HCT116 (cell line): Measurements from ENCODE around the gene NSFL1C. TPM values are rescaled to one million over a fixed set of nuclear protein-coding genes. Genes with fewer than 3 reads are reported as not detected.

ENCODE experiments used
- ATAC-seq: fragments of 200-7000 bp; cut with Tn5 transposase; 2 replicates; pipeline ENCODE4 v1.9.1; 2020; ENCODE audit warnings: mild to moderate bottlenecking, moderate library complexity
- BruUV-seq: library from RNA; stranded (reverse); fragments of 400-500 nt; replicated peaks from 2 replicates; lab custom pipeline; 2021; lab: Mats Ljungman, UMichigan
- CTCF ChIA-PET: fragments of 300-600 bp; sonication (Branson Sonifier 250); formaldehyde crosslinking; loops from one replicate; lab custom pipeline; 2021; ENCODE audit warnings: antibody characterized with exemption; lab: Charles Lee
- POLR2A ChIA-PET: fragments of 300-600, 350-600 bp; sonication (Branson Sonifier 250); formaldehyde crosslinking; loops from one replicate; lab custom pipeline; 2021; ENCODE audit warnings: antibody characterized with exemption; lab: Charles Lee
- RAD21 ChIA-PET, 2 experiments: fragments of 300-600 bp; sonication (Branson Sonifier 250); formaldehyde crosslinking; loops; one replicate each; lab custom pipeline; 2023; ENCODE audit warnings: low total read pairs in 2 of 2; ENCODE audit not compliant: uncharacterized antibody in 2 of 2, unreplicated experiment in 2 of 2, low non-redundant PET in 1 of 2; lab: Charles Lee
- DNase-seq: peaks from one replicate; pipeline ENCODE4 v3.0.0-alpha.2; 2010; ENCODE audit warnings: low read depth, low spot score
- H2AFZ ChIP-seq: fragments of 200-600 bp; shearing (Covaris generic), sonication (generic); 2 replicates; pipeline ENCODE4 v1.6.1; 2017; ENCODE audit warnings: low read depth, mixed run types, mixed read lengths, antibody characterized with exemption, low read length; ENCODE audit not compliant: poor library complexity, severe bottlenecking
- H3K27ac ChIP-seq: 2 replicates; pipeline ENCODE4 v1.5.1; 2012; ENCODE audit warnings: low read depth, low read length
- H3K27me3 ChIP-seq: fragments of 200-600 bp; sonication (generic); 2 replicates; pipeline ENCODE4 v1.6.1; 2016; ENCODE audit warnings: mixed run types, low read length, mixed read lengths; ENCODE audit not compliant: insufficient read depth
- H3K36me3 ChIP-seq, 2 experiments: fragments of 200-500 bp in 1 of 2; fragments of 200-600 bp in 1 of 2; sonication (Bioruptor generic) in 1 of 2; sonication (generic) in 1 of 2; 2 replicates each; pipeline versions ENCODE4 v1.5.1 to v1.6.1; 2014 to 2016; ENCODE audit warnings: low read length in 2 of 2, inconsistent platforms in 1 of 2, mixed read lengths in 1 of 2, mixed run types in 1 of 2; ENCODE audit not compliant: insufficient read depth in 2 of 2, control insufficient read depth in 1 of 2
- H3K4me1 ChIP-seq, 2 experiments: fragments of 200-600 bp in 1 of 2; sonication (generic) in 1 of 2; 2 replicates each; pipeline versions ENCODE4 v1.5.1 to v1.6.1; 2012 to 2017; ENCODE audit warnings: low read length in 2 of 2, inconsistent platforms in 1 of 2, mild to moderate bottlenecking in 1 of 2, mixed read lengths in 1 of 2, mixed run types in 1 of 2, moderate library complexity in 1 of 2; ENCODE audit not compliant: insufficient read depth in 2 of 2, control insufficient read depth in 1 of 2
- H3K4me2 ChIP-seq: fragments of 200-600 bp; sonication (generic); 2 replicates; pipeline ENCODE4 v1.6.1; 2017; ENCODE audit warnings: mixed run types, low read length, mixed read lengths
- H3K4me3 ChIP-seq, 2 experiments: fragments of 200-600 bp in 1 of 2; sonication (generic) in 1 of 2; replicated peaks in 1 of 2; 2 replicates each; pipeline ENCODE4 v1.5.1; 2011 to 2016; ENCODE audit warnings: low read length in 2 of 2, control low read depth in 1 of 2, low read depth in 1 of 2, mild to moderate bottlenecking in 1 of 2, mixed read lengths in 1 of 2, mixed run types in 1 of 2
- H3K79me2 ChIP-seq: fragments of 200-600 bp; sonication (generic); 2 replicates; pipeline ENCODE4 v1.6.1; 2017; ENCODE audit warnings: mild to moderate bottlenecking, mixed run types, low read length, moderate library complexity, mixed read lengths; ENCODE audit not compliant: insufficient read depth
- H3K9ac ChIP-seq: fragments of 200-600 bp; sonication (generic); 2 replicates; pipeline ENCODE4 v1.6.1; 2016; ENCODE audit warnings: low read length, mixed read lengths
- H3K9me2 ChIP-seq: fragments of 200-600 bp; sonication (generic), shearing (Covaris generic); 2 replicates; pipeline ENCODE4 v1.6.1; 2017; ENCODE audit warnings: mixed run types, mild to moderate bottlenecking, moderate library complexity; ENCODE audit not compliant: insufficient read depth
- H3K9me3 ChIP-seq, 2 experiments: fragments of 200-500 bp in 1 of 2; fragments of 200-600 bp in 1 of 2; sonication (Bioruptor generic) in 1 of 2; sonication (generic) in 1 of 2; 2 replicates each; pipeline ENCODE4 v1.6.1; 2014 to 2017; ENCODE audit warnings: low read length in 2 of 2, mixed read lengths in 2 of 2, inconsistent platforms in 1 of 2, low read depth in 1 of 2, mild to moderate bottlenecking in 1 of 2, mixed run types in 1 of 2, moderate library complexity in 1 of 2; ENCODE audit not compliant: control insufficient read depth in 1 of 2, insufficient read depth in 1 of 2
- H4K20me1 ChIP-seq: fragments of 200-600 bp; sonication (generic), shearing (Covaris generic); 2 replicates; pipeline ENCODE4 v1.6.1; 2017; ENCODE audit warnings: mixed run types, mild to moderate bottlenecking, moderate library complexity; ENCODE audit not compliant: insufficient read depth
- ATF3 ChIP-seq: IDR thresholded peaks from 2 replicates; pipeline ENCODE4 v1.6.1; 2012
- EGR1 ChIP-seq: IDR thresholded peaks from 2 replicates; pipeline ENCODE4 v1.6.1; 2012; ENCODE audit warnings: low read depth
- FOSL1 ChIP-seq: IDR thresholded peaks from 2 replicates; pipeline ENCODE4 v1.6.1; 2012; ENCODE audit warnings: low read depth
- JUND ChIP-seq: IDR thresholded peaks from 2 replicates; pipeline ENCODE4 v1.6.1; 2012
- RAD21 ChIP-seq: IDR thresholded peaks from 2 replicates; pipeline ENCODE4 v1.6.1; 2012; ENCODE audit warnings: low read depth, mild to moderate bottlenecking
- REST ChIP-seq: IDR thresholded peaks from 2 replicates; pipeline ENCODE4 v1.6.1; 2012; ENCODE audit warnings: low read depth
- SP1 ChIP-seq: IDR thresholded peaks from 2 replicates; pipeline ENCODE4 v1.6.1; 2012; ENCODE audit warnings: low read depth
- TCF7L2 ChIP-seq: IDR thresholded peaks from 2 replicates; pipeline ENCODE4 v1.7.0; 2011; ENCODE audit warnings: borderline replicate concordance, inconsistent platforms; ENCODE audit not compliant: insufficient read depth, insufficient read length; ENCODE audit errors: extremely low read depth
- YY1 ChIP-seq: IDR thresholded peaks from 2 replicates; pipeline ENCODE4 v1.6.1; 2011; ENCODE audit warnings: low read length, low read depth, moderate library complexity, mild to moderate bottlenecking; ENCODE audit not compliant: insufficient replicate concordance; ENCODE audit errors: extremely low read depth
- ZNF274 ChIP-seq: fragments of 200-500 bp; sonication (Bioruptor generic); IDR thresholded peaks from 2 replicates; pipeline ENCODE4 v1.6.1; 2014; ENCODE audit warnings: mild to moderate bottlenecking, low read depth, low read length, inconsistent platforms
- intact Hi-C: fragments of 100-400 bp; cut with micrococcal nuclease; formaldehyde crosslinking; loops from 2 replicates; pipeline ENCODE4 v1.10.0; 2022
- total RNA-seq: library from RNA; stranded (reverse); gene quantifications from one replicate; pipeline ENCODE4 v1.2.1, GENCODE V29; 2021; ENCODE audit not compliant: unreplicated experiment

NSFL1C gene
- total RNA-seq, 1 experiment from 2014 or later = 93.4 TPM

GRCh38 chr20:1457992-1458391 is 8.7 kb downstream of the NSFL1C start:
- Histone ChIP-seq H3K9me3 (no peaks in the 10 kb centered on the region), H3K36me3 (peaks cover 54 to 62% of the 10 kb centered on the region in 2 experiments; a peak in 3 of 4 replicates), H2AFZ (no peak overlapping the region), H4K20me1 (no peaks in the 10 kb centered on the region), H3K4me3 (no peak overlapping the region), H3K4me1 (no peaks in the 10 kb centered on the region), H3K27me3 (no peaks in the 10 kb centered on the region), H3K9me2 (no peaks in the 10 kb centered on the region), H3K27ac (no peak overlapping the region), H3K9ac (no peak overlapping the region), H3K4me2 (no peak overlapping the region), H3K79me2 (peaks cover 54% of the 10 kb centered on the region)
- no peak for ATAC-seq
- ChIA-PET CTCF (no interaction called here), POLR2A (interaction anchor here (0.7 kb wide), 1 partner anchor 166 kb away, joined by 3 read pairs; no protein-coding TSS in a partner anchor), RAD21 (no interaction called here)
- DNase-seq = no peak
- BruUV-seq = no TSS peak
- intact Hi-C loops = no loop called here
- TF ChIP-seq TCF7L2 (no peak), JUND (no peak), RAD21 (no peak)

GRCh38 chr20:1456300-1456699 is 10.3 kb downstream of the NSFL1C start:
- H4K20me1 ChIP-seq = no peaks in the 10 kb centered on the region
- no peak overlapping the region for H2AFZ ChIP-seq
- TF ChIP-seq EGR1 (no peak), TCF7L2 (no peak), FOSL1 (no peak), ZNF274 (no peak), YY1 (no peak), REST (no peak), SP1 (no peak), JUND (no peak), ATF3 (no peak)
- H3K27ac ChIP-seq = no peak overlapping the region
- H3K9ac ChIP-seq = no peak overlapping the region
- no peaks in the 10 kb centered on the region for H3K9me2 ChIP-seq
- ChIA-PET RAD21 (no interaction called here), POLR2A (no interaction called here), CTCF (no interaction called here)
- no peaks in the 10 kb centered on the region for H3K4me1 ChIP-seq
- H3K79me2 ChIP-seq = peaks cover 38% of the 10 kb centered on the region
- H3K4me3 ChIP-seq = no peak overlapping the region
- no peaks in the 10 kb centered on the region for H3K27me3 ChIP-seq
- H3K4me2 ChIP-seq = no peak overlapping the region
- intact Hi-C loops = no loop called here
- H3K9me3 ChIP-seq = no peaks in the 10 kb centered on the region
- H3K36me3 ChIP-seq = peaks cover 60 to 74% of the 10 kb centered on the region in 2 experiments; a peak in 3 of 4 replicates
- BruUV-seq = no TSS peak
- DNase-seq (no peak), ATAC-seq (no peak)
